SIG-M5 treated with dmso at 0.1 percent for 504 hours (cell line): Measurements from ENCODE around the gene MYBPC3.
"Not testable (repeated sequence)": the region's sequence is repeated elsewhere in the genome, so short reads cannot be mapped to it uniquely, and the experiment has no call there.

ENCODE experiments used
- DNase-seq: peaks from one replicate; lab custom pipeline; 2025; ENCODE audit not compliant: unreplicated experiment; lab: John Stamatoyannopoulos, UW

MYBPC3 gene

GRCh38 chr11:47326198-47326597 lies 26.3 kb downstream of the MYBPC3 start:
- no peak for DNase-seq

- no peak for DNase-seq
These were observed 27.0 kb downstream of the MYBPC3 start for GRCh38 chr11:47325271-47326041.

DNA sequence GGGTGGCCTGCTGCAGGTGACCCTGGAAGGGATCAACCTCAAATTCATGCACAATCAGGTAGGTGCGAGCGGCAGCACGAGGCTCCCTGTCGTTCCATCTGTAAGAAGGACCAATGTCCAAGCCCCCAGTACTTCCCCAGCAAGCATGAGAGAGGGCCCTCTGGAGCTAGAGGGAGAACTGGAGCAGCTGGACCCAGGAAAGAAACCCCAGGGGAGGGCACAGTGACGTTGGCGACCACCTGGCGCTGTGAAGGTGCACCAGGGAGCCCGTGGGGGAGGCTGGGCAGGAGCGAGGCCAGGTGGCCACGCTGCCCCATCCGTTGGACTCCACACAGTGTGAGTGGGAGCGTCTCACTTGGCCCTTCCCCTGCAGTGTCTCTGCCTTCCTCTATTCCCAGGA lies 28.0 kb downstream of the MYBPC3 start:
- DNase-seq: no peak

DNA sequence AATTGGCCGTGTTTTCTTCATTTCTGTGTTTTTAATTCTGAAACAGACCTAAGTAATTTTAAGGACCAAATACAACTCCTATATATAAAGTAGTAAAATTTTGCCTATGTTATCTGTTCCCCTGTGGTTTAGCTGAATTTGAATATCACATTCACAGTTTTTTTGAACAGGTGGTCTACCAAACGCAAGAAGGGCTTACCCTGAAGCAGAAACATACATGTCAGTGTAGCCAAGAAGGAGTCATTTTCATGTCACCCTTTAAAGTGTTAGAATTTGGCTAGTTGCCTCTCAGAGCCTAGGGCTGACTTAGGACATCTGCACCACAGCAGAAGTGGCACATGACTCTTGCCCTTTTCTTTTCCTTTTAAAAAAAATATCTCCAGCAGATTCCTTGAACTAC lies 34.3 kb downstream of the MYBPC3 start:
- no peak for DNase-seq

DNA sequence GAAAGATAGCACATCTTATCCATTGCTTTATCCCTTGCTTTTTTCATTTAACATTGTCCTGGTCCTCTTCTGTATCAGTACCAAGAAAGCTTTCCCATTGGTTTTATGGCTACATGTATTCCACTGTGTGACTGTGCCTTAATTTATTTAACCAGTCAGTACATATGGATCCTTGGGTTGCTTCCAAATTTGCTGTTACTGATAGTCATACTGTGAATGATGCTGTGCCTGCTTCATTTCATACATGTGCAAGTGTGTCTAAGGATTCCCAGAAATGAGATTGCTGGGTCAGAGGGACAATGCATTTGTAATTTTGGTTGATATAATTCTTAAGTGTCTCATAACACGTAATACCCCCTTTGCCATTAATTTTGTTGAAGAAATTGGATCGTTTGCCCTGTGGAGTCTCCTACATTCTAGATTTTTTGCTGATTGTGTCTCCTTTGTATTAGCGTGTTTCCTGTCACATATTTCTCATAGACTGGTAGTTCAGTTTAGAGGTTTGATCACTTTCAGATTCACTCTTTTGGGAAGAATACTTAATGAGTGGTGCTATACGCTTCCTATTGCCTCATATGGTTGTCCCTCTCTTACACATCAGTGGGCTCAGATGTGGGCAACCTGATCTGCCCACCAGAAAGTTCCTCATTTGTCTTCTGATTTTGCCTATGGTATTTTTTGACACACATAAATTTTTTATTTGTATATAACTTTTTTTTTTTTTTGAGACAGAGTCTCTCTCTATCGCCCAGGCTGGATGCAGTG lies 35.3 kb downstream of the MYBPC3 start:
- DNase-seq: no peak

- DNase-seq: not testable (repeated sequence)
These were observed 36.0 kb downstream of the MYBPC3 start for GRCh38 chr11:47316501-47316900.

GRCh38 chr11:47314992-47315391 lies 37.5 kb downstream of the MYBPC3 start:
- no peak for DNase-seq

DNA sequence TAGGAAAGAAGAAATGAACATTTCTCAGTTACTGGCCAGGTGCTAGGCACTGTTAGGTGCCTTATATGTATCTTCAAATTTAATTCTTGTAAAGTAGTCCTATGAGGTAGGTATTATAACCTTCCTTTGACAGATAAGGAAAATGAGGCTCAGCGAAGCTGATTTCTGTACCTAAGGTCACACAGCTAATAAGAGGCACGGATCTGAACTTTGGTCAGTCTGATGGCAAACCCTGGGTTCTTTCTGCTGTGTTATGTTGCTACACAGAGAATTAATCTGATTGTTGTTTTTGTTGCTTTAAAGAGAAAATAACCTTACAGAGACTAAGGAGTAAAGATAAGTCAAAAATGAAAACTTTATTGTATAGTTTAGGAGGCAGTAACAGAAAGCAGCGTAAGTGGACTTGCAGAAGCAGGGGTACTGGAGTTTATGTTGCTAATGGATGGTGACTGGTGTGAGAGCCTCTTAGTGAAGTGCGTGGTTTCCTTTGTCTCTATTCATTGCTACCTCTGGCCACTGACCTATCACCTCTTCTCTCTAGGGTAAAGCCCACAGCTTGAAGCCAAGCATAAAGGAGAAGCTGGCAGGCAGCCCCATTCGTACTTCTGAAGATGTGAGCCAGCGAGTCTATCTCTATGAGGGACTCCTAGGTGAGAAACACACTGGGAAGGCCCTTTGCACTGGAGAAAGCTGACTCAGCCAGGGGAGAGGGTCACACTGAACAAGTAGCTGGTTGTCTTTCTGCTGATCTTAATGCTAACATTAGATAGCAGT lies 44.3 kb downstream of the MYBPC3 start:
- DNase-seq: no peak

DNA sequence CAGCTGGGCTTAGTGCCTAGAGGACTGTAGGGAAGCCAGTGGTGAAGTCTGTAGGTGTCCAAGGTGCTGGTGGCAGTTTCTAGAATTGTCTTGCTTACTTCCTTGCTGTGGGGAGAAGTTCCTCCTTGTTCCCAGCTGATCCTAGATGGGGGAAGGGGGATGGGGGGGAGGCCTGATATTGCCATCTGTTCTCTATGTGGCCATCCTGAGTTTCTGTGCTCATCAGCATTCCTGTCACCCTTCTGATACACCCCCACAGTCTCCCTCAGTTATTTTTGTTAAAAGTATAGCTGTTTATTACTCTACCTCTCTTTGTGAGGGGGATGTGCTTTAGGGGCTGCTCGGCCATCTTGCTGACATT lies 46.0 kb downstream of the MYBPC3 start:
- no peak for DNase-seq

GRCh38 chr11:47305734-47306483 lies 46.6 kb downstream of the MYBPC3 start:
- DNase-seq: no peak

DNA sequence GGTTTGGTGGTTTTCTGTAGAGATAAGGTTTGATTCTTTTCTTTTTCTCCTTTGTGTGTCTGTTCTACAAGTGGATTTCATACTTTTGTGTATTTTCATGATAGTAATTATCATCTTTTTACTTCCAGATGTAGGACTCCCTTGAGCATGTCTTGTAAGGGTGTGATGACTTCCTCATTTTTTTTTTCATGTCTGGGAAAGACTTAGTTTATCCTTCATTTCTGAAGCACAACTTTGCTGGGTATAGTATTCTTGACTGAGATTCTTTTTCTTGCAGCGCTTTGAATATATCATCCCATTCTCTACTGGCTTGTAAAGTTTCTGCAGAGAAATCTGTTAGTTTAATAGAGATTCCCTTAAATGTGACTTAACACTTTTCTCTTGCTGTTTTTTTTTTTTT lies 49.6 kb downstream of the MYBPC3 start:
- no peak for DNase-seq

DNA sequence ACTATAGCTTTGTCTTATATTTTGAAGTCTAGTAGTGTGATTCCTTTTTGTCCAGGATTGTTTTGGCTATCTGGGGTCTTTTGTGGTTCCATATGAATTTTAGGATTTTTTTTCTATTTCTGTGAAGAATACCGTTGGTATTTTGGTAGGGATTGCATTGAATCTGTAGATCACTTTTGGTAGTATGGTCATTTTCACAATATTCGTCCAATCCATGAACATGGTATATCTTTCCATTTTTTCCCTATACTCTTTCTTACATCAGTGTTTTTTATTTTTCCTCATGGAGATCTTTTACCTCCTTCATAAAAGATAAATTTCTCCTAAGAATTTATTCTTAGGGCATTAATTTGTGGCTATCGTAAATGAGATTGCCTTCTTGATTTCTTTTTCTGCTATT lies 53.4 kb downstream of the MYBPC3 start:
- no peak for DNase-seq

GRCh38 chr11:47296045-47296444 lies 56.5 kb downstream of the MYBPC3 start:
- no peak for DNase-seq

- no peak for DNase-seq
These were observed 57.1 kb downstream of the MYBPC3 start for GRCh38 chr11:47295385-47295784.

DNA sequence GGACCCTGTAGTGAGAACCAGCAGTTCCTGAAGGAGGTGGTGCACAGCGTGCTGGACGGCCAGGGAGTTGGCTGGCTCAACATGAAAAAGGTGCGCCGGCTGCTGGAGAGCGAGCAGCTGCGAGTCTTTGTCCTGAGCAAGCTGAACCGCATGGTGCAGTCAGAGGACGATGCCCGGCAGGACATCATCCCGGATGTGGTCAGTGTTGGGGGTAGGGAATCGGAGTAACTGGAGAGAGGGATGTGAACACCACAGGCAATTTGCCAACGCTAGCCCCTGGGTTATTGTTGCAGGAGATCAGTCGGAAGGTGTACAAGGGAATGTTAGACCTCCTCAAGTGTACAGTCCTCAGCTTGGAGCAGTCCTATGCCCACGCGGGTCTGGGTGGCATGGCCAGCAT lies 62.6 kb downstream of the MYBPC3 start:
- no peak for DNase-seq

DNA sequence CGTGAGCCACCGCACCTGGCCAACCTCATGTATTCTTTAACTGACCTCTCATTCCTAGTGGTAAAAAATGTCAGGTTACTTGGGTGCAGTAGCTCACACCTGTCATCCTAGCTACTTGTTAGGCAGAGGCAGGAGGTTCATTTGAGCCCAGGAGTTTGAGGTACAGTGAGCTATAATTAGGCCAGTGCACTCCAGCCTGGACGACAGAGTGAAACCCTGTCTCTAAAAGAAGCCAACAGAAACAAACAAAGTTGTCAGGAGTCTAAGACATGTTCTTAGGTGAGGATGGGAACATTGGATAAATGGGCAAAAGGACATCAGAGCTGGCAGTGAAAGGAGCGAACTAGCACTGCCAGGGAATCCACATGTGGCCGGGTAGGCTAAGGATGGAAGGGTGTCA lies 64.4 kb downstream of the MYBPC3 start:
- no peak for DNase-seq

- no peak for DNase-seq
These were observed 66.3 kb downstream of the MYBPC3 start for GRCh38 chr11:47285969-47286770.

DNA sequence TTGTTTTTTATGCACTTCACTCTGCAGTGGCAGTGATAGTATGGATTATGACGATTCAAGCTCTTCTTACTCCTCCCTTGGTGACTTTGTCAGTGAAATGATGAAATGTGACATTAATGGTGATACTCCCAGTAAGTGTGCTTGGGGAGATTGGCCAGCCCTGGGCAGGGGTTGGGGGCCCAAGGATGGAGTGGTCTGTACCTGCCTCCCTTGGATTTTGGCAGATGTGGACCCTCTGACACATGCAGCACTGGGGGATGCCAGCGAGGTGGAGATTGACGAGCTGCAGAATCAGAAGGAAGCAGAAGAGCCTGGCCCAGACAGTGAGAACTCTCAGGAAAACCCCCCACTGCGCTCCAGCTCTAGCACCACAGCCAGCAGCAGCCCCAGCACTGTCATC lies 68.4 kb downstream of the MYBPC3 start:
- no peak for DNase-seq

DNA sequence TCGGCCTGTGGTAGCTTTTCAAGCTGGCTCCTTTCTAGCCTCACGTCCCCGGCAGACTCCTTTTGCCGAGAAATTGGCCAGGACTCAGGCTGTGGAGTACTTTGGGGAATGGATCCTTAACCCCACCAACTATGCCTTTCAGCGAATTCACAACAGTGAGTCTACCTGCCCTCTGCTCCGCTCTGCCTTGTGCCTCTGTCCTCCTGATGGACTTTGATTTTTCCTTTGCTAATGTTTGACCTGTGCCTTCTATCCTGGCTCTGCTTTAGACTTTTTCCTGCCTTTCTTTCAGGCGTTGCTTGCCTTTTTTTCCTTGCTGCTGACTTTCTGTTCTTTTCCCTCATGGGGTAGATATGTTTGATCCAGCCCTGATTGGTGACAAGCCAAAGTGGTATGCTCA lies 70.0 kb downstream of the MYBPC3 start:
- no peak for DNase-seq
